Activated CD4-positive, alpha-beta T cell treated with anti-CD3 and anti-CD28 coated beads for 4 hours (primary cell): ENCODE data around the gene ACCSL.

Source experiments
- DNase-seq, 2 donors: peaks; one replicate each; pipeline ENCODE4 v3.0.0-alpha.2; 2020

ACCSL gene

DNA sequence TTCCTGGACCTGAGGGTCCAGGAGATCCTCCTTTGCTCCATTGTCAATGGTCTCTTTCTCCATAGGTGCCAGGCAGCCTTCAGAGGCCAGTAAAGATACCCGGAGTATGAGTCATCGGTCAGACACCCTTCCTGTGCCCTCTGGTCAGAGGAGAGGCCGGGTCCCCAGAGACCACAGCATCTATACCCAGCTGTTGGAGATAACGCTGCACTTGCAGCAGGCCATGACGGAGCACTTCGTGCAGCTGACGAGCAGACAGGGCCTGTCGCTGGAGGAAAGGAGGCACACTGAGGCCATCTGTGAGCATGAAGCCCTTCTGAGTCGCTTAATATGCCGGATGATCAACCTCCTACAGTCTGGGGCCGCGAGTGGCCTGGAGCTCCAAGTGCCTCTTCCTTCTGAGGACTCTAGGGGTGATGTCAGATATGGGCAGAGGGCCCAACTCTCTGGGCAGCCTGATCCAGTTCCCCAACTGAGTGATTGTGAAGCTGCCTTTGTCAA is at the start of gene ACCSL:
Gene ACCSL, plus strand, starts transcription at position 51 of the 501 bp plus-strand sequence. Its CDS starts 56 bp downstream, at position 107.
- no peak for DNase-seq

DNA sequence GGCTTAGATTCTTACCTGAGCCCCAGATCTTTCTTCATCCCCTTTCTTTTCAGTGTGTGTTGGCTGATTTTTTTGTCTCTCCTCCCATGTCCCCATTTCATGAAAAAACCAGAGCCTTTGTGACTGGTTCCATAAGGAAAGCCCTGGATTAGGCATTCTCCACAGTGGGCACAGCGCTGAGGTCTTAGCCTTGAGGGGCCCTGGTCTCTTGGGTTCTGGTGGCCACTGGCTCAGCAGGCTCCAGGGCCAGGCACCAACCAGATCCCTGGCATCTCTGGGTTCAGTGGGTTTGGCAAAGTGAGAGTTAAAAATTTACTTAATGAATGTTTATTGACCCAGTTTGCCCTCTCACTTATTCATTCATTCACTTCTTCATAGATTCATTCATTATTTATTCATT is 49.5 kb upstream of the ACCSL start:
- no peak for DNase-seq

DNA sequence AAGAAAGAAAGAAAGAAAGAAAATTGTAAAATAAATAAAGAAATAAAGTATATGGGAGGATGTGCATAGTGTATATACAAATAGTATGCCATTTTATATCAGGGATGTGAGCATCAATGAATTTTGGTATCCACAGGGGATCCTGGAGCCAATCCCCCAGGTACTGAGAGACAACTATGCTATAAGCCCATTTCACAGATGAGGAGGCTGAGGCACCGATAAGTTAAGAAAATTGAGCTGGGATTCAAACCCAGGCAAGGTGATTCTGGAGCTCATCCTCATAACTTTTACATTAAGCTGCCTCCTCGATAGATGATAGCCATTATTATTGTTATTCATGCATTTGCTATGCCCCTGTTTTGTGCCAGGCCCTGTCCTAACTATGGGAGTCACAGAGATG is 47.0 kb upstream of the ACCSL start:
- DNase-seq, result no peak

DNA sequence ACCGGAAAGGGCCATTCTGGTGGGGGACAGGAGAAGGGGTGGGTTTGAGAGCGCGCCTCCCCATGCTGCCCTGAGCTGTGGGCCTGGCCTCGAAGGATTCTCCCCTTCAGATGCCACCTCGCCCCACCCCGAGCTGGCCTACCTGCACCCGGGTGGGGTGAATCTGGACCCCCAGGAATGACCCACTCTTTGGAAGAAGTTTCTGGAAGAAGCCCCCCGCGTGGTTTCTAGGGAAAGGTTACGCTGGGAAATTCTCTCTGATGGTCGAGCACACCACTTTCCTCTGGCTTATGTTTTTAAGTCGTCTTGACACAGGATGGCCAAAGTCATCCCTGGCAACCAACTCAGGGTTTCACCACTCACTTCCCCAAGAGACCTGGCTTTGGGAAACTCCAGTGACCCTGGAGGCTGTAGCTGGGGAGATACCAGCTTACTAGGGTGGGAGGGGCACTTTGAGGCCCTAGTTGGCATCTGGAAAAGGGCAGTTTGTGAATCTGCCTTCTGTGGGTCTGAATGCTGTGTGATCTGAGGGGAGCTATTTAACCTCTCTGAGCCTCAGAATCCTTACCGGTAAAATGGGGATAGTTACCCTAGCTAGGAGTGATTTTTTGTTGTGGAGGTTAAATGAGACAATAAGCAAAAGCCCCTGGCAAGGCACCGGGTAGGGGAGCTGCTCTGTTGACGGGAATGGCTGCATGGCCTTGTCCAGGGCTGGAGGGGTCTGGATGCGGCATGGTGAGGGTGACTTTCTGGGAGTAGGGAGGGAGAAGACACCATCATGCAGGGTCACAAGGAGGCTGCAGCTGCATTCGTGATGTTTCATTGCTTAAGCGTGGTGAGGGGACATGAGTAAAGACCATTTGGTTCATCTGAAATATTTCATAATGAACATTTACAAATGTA is 45.3 kb upstream of the ACCSL start:
- DNase-seq, result no peak

DNA sequence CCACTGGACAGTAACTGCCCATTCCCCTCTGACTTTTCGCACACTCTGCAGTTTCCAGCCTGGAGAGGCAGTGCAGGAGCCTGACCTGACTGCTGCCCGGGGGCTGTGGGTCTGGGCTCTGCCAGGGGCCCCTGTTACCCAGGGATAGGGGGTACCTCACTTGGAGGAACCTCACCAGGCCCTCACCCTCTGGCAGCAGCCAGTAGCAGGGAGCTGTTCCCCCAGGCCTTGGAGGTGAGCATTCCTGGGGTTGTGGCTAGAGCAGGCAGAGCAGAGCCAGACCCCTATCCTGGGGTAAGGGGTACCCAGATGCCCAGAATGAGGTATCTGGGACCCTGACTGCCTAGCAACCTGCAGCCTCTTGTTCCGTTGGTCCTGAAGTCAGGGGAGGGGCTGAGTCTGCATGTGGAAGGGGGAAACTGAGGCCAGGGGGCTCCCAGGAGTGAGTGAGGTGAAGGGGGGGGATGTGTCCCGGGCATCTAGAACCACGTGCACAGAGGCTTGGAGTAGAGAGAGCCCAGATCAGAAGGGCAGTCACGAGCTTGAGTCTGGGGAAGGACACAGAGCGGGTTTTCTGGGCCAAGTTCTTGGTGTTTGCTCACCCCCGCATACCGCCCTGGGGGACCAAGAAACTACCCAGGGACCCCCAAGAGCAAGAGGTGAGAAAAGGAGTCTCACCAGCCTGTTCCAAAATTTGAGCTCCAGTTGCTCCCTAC is 43.9 kb upstream of the ACCSL start:
- DNase-seq, result no peak

DNA sequence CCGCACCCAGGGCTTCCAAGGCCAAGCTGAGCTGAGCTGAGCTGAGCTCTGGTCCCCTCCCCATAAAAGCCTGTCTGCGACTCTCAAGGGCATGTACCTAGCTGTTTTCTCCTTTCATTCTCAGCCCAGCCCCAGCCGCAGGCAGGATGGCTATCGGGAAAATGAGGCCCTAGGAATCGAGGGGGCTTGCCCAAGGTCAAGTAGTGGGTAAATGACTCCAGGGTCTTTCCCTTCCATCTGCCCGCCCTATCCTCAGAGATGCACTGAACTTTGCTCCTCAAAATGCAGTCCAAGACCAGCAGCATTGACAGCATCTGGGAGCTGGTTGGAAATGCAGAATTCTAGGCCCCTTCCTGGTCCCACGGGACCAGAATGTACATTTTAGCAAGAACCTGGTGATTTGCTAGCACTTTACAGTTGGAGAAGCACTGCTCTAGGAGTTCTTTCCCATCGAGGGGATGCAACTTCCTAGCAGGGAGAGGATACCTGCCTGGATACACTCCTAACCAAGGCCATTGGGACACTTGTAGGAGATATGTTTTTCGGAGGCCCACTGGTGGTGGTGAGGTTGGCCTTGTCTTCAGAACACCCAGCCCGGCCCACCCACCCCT is 43.2 kb upstream of the ACCSL start:
- no peak for DNase-seq

DNA sequence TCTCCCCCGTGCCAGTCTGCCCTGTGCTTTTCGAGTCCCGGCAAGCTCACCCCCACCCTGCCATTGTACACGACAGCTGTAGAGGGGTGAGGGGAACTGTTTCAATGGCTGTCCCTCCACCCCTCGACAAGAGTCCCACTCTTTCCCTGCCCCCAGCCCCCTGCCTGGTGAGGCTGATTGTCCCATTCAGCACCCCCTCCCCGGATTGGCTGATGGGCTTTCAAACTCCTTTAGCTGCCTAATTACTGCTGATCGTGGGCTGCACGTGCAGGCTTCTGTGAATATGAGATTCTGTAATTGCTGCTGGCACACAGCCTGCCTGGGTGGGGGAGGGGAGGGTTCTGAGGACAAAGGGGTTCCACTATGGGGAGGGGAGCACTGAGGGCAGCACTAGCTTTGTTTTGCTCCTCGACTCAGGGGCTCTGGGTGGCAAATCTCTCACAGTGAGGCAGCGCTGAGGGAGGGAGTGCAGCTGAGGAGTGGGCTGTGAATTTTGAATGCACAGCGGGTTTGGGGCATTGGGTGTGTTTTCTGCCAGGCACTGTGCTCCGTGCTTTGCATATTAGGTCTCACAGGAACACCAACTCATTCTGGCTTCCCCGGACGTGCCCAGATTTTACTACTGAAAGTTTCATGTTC is 42.6 kb upstream of the ACCSL start:
- no peak for DNase-seq

DNA sequence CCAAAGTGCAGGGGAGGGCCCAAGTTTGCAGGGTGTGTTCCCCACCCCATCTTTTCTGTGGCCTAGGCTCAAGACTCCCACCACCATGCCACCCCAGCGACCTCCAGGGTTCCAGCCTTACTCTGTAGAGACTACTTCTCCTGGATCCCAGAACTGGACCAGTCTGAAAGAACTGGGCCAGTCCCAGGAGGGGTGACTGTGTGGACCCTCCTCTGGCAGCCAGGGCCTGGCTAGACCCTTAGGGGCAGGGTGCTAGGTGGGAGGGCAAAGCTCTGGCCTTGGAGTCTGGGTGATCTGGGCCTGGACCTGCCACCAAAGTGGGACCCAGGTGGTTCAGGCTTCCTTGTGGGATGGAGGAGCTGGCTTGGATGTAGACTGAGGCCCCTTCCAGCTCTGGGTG is 41.8 kb upstream of the ACCSL start:
- DNase-seq, result no peak

DNA sequence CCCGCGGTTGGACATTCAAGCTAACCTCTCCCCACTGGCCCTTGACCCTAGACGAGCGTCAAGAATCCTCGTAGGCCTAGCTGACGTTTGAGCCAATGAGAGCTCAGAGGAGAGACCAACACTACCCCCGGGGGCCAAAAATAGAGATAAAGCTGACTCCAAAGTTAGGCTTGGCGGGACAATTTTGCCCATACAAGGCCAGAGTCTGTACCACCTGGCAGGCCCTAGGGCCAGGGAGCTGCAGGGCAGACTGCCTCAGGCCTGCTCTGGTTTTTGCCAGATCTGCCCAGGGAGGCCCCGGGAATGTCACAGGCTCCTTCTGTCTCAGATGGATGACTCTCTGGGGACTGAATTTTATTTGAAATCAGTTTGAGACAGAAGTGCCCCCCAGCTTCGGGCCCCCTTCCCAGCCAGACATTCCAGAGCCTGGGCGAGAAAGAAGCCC is 40.8 kb upstream of the ACCSL start:
- DNase-seq, result no peak

DNA sequence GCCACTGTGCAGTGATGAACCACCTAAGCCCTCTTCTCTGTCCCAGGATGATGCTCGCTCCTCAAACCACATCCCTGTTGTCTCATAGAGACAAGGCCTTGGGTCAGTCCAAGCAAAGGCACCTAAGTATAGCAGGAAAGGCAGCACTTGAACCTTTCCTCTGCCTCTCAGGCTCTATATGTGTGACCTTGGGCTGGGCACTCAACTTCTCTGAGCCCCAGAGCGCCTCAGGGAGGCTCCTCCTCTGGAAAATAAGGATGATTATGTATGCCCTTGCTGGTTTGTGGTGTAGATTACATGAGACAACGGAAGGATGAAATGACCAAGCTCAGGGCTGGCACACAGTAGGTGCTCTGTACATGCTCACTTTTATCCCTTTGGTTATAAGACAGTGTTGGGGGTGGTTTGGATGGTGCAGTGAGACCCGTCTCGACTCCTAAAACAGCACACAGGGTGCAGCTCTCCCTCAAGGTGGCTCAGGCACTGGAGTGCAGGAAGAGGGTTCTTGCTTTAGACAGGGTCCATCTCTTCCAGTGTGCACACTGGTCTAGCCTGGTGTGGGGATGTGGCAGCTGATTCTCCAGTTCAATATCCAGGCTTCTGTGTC is 40.2 kb upstream of the ACCSL start:
- no peak for DNase-seq

DNA sequence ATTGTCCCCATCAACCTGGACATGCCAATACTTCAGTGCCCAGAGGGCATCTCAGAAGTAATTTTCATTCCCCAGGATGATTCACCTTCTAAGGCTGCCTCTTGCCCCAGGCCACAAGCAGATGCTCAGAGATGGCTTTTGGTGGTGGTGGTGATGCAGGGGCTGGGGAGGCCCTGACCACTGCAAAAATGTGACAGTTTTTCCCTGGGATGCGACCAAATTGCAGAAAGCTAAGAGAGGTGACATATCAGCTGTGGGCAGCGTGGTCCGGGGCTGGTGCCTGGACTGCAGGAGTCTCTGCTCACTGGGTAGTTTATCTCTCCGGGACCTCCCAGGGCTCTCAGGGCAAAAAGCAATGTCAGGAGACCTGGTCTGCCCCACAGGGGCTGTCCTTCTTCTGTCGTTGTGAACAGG is 39.7 kb upstream of the ACCSL start:
- no peak for DNase-seq

DNA sequence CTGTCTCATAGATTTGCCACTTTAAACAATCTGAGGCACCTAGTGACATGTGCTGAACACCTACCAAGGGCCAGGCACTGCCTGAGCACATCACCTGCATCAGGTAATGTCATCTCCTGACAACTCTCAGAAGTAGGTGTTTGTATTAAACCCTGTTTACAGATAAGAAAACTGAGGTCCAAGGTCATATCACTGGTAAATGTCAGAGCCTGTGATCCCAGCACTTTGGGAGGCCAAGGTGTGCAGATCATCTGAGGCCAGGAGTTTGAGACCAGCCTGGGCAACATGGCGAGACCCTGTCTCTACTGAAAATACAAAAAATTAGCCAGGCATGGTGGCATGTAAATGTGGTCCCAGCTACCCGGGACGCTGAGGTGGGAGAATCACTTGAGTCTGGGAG is 39.1 kb upstream of the ACCSL start:
- no peak for DNase-seq

DNA sequence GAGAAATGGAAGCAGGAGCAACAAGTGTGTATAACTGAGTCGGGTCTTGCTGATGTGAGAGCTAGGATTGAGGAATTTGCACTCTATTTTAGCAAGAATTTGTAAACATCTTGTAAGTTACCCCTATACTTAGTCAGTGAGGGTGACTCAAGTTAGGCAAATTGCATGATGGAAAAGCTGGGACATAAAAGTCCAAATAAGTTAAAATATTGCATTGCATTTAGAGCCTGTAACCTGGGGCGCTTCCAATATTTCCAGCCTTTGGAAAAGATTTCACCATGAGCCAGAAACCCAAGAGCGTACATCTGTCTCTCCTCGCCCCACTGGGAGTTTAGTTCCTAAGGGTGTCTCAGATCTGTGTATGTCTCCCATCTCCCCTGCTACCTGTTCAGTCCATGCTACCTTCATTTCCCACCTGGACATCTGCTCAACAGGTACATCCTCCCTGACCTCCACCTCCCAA is 37.0 kb upstream of the ACCSL start:
- no peak for DNase-seq

DNA sequence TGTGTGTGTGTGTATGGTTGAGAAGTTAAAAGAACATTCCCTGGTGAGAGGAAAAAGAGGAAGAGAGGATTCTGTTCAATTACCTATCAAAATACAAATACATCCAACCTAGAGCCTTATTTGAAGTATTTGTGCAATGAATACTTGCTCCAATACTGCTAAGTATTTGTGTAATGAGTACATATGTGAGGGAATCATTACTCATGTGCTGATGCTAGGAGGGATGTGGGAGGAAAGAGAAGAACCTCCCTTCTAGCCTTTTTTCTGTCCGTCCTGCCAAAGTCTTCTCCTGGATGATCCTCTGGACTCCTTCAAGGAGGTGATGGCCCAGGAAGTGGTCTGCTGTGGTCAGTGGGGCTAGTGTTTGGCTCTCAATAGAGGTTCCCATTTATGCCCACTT is 36.0 kb upstream of the ACCSL start:
- DNase-seq, result no peak

DNA sequence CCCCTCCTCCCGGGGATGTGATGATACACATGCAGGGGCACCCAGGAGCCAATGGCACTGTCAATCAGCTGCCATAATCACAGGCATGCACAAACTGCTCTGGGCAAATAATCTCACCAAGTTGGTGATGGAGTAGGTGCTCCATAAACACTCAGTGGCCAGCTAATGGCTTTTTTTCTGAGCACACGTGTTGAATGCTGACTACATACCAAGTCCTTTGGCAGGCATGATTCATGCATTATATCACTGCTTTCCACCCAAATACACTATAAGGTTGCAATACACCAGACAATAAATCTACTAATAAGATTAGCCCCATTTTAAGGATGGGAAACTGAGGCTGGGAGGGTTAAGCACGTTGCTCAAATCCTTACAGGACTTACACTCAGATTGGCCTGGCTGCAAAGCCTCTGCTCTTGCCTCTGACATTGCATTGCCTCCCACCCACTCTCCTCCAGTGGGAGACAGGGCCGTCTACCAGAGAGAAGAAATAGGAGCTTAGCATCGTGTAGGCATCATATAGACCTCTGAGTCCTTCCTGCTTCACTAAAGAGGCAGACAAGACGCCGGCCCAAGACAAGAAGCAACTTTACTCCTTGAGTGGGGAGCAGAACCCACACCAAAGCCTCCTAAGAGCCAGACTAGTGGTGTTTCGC is 32.7 kb upstream of the ACCSL start:
- DNase-seq, result no peak

DNA sequence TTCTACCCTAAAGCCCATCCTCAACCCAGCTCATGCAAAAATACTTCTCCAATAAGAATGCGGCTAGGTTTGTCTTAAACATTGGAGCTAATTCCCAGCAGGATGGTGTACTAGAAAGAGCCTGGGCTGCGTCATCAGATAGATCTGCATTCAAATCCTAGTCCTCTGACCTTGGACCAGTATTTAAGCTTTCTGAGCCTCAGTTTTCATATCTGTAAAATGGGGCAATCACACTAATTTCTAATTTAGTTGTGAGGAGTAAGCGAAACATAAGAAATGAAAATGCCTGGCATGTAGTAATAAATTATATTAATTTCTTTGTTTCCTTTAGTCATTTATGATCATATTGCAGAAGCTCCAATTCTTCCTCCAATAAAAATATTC is 32.2 kb upstream of the ACCSL start:
- DNase-seq, result no peak

DNA sequence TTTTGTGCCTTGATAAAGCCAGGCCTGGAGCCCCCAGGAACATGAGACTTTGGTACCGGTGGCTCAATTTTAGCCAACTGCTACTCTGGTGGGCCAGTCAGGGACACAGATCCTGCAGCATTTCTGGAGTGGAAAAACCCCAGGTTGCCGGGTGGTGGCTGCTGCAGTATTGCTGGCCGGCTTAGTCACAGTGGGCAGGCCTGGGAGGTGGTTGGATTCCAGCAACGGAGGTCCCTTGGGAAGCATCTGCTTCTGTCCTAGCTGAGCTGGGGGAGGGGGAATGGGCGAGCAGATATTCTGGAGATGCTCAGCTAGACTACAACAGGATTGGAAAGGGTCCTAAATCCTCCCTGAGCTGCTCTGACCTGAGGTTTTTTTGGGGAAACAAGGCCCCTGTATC is 31.6 kb upstream of the ACCSL start:
- no peak for DNase-seq

DNA sequence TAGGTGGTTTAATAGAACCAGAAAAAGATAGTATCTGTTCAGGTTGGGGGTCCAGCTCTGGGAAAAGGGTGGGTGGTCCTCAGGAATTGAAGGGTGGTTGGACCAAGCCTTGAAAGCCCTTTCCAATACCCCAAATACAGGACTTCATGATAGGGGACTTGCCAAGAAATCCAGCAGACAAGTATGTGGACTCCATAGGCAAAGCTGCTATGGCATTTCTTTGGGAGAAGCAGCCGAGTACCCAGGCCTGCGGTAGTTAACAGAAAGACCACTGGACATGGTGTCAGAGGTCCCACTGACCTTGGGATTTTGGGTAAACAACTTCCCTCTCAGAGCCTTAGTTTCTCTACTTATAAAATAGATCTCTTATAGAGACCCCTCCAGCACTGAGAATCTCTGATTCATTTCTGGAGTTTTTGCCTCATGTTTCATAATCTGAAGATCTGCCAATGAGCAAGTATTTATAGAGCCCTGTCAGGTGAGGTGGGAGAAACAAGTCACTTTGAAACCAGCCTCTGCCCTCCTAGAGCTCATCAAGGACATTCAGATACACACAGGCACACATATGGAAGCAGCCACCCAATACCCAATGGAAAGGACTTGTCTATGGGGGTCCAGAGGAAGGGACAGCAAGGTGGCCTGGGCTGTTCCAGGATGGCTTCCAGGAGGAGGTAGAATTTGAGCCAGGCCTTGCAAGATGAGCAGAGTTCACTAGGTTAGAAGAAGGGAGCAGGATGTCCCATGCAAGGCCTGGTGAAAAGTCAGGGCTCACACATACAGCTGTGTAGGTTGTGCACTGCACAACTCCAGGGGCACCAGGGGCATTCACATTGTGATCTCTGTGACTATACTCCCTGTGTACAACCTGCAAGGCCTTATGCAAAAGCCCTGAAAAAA is 31.0 kb upstream of the ACCSL start:
- no peak for DNase-seq

DNA sequence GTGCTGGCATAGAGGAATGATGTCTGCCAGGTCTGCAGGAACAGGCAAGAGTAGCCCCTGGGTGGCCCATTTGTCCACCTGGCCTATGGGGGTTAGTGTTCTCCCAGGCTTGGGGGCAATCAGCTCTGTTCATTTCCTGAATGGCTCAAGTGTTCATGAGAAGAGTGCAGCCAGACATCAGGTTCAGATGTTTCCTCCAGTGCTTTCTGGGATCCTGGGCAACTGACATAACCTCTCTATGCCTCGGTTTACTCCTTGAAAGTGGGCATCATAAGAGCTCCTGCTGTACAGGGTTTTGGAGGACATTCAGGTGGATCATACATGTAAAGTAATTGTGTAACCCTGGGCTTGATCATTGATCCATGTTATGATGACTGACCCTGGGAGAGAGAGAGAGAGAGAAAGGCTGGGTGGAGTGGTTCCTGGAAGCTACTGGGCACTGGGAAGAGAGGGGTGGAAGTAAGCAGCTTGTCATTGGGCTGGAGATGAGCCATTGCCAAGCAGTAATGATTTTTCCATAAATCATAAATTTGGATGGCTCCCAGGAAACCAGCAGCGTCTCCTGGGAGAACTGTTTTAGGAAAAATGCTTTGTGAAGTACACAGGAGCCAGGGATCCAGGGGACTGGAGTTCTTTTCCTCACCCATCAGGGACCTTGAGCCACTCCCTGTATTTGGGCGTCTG is 30.2 kb upstream of the ACCSL start:
- no peak for DNase-seq

DNA sequence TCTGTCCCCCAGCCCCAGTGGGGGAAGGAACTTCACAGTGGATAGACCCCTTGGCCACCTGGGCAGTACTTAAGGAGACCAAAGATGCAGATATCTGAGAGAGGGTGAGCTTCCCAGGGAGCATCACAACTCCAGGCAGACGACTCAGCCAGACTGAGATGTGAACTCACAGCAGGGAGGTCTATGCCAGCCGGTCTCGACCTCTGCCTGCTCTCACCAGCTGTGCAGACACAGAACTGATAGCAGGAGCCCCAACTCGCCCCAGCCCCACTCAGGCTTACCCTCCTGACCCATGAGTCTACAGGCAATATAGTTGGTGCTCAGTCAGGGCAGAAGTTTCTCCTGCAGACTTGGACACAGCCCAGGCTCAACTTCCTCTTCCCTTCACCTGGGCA is 29.7 kb upstream of the ACCSL start:
- DNase-seq, result no peak
